ENCODE results near the gene CFAP410. TPM values are rescaled to one million over a fixed set of nuclear protein-coding genes. Genes with fewer than 3 reads are reported as not detected.
"Not testable (repeated sequence)": the region's sequence is repeated elsewhere in the genome, so short reads cannot be mapped to it uniquely, and the experiment has no call there.

Gene CFAP410
- total RNA-seq, 1 experiment from 2014 or later: 19.2 TPM

- DNase-seq (ENCODE audit: low spot score): no peak
- in situ Hi-C loops (cut with HindIII; ENCODE audit: low sequenced_read_pairs): no loop called here
Measured at GRCh38 chr21:44353191-44353970, 14.2 kb upstream of the CFAP410 start, which contains the start of gene TRPM2. TRPM2 (plus strand) TSS chr21:44353621; CDS start chr21:44353701, 80 bp downstream.

- no peak for DNase-seq (ENCODE audit: low spot score)
- in situ Hi-C loops (cut with HindIII; ENCODE audit: low sequenced_read_pairs): no loop called here
Measured at GRCh38 chr21:44352253-44352860, 13.2 kb upstream of the CFAP410 start.

DNA sequence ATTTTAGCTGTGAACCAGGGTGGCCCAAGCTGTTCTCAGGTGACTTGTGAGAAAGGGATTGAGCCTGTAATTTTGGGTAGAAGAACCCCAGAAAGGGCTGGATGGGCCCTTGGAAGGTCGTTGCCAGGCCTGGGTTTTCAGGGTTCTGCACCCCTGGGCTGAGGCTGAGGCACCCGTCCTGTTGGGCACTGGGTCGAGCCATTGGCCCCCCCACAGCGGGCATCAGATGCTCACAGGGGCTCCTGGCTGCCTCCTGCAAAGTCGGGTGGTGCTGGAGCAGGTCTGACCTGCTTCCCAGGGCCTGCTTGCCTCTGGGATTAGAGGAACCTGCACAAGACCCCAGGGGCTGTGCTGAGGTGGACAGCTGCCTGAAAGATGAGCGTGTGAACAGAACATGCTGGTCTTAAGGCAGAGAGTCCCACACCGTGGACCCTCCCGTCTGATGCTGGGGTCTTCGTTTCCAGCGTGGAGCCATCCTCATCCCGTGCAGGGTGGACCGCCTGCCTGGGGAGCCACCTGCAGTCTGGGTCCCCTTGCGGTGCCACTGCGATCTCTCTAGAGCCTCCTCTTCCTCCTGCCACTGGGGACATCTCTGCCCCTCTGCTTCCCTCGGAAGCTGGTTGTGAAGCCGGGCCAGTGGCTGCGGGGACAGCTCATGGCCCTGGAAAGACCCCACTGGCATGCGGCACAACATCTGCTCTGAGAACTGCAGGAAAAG is 12.5 kb upstream of the CFAP410 start:
- DNase-seq (ENCODE audit: low spot score): no peak
- in situ Hi-C loops (cut with HindIII; ENCODE audit: low sequenced_read_pairs): no loop called here

DNA sequence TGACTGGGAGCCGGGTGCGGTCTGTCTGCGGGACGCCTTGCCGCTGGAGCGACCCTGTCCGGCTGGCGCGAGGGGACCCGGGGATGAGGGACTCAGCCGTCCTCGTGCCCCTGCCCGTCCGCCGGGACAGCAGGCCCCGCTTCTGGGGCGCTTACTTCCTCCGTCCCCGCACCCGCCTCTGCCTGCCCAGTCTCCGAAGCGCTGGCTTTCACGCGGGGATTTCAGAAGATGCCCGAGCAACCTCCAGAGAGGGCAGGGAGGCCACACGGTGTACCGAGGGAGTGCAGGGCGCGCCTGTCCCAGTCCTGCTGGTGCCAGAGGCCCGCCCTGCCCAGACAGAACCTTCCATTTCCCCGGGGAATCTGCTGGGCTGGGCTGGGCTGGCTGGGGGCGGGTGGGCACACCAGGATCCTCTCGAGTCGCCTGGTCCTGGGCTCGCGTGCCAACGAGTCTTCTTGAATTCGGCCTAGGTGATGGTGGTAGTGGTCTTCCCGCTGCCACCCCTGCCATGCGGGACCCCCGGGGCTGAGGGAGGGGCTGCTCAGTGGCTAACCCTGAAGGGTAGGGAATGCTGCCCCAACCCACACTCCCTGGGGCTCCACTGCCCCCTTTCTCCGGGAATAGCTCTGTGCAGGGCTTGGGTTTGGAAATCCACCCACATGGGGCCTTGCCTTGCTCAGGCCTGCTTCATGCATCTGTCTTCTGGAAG is 11.7 kb upstream of the CFAP410 start:
- in situ Hi-C loops (cut with HindIII; ENCODE audit: low sequenced_read_pairs): no loop called here
- DNase-seq (ENCODE audit: low spot score): peak; percentile 31

DNA sequence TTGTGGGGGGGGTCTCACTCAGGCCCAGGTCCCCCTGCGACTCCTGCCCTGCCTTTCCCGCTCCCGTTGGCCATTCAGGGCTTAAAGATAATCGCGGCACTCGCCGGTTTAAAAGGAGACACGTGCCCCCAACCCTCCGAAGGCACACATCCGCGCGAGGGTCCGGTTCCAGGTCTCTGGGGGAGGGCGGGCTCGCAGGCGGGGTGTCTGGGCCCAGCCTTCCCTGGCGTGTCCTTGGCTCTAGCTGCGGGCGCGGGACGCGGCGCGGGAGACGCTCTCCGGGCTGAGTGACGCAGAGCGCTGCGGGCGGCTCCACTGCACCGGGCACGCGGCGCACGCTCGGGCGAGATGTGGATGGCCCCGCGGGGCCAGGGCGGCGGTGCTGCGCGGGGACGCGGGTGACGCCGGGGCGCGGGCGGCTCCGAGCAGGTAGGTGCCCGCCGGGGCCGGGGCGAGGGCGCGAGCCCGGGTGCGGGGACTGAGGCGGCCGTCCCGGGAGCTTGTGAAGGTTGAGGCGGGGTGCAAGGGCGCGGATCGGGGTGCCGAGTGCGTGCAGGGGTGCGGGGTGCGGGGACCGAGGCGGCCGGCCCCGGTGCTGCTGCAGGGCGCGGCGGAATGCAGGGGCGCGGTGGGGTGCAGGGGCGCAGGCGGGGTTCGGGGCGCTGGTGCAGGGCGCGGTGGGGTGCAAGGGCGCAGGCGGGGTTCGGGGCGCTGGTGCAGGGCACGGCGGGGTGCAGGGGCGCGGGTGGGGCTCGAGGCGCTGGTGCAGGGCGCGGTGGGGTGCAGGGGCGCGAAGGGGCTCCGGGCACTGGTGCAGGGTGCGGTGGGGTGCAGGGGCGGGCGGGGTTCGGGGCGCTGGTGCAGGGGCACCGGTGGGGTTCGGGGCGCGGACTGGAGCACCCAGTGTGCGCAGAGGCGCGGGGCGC is 10.9 kb upstream of the CFAP410 start:
- peak; percentile 39 for DNase-seq (ENCODE audit: low spot score)
- in situ Hi-C loops (cut with HindIII; ENCODE audit: low sequenced_read_pairs): no loop called here

DNA sequence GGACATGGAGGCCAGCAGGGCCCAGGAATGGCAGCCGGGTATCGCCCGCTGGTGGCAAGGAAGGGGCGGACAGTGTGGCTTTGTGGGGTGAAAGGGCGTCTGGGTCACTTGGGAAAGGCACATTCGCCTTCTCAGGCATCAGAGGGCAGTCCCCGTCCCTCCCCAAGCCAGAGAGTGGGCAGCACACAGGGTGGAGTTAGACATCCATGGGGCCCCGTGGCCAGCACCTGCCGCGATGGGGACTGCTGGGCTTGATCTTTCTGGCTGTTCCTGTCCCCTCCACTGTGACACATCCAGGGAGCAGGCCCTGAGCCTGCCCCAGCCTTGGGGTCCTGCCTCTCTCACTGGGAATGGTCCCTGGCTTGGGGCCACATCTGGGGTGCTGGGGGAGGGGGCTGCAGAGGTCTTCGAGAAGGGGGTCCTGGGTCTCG is 10.2 kb upstream of the CFAP410 start:
- DNase-seq (ENCODE audit: low spot score): no peak
- in situ Hi-C loops (cut with HindIII; ENCODE audit: low sequenced_read_pairs): no loop called here

DNA sequence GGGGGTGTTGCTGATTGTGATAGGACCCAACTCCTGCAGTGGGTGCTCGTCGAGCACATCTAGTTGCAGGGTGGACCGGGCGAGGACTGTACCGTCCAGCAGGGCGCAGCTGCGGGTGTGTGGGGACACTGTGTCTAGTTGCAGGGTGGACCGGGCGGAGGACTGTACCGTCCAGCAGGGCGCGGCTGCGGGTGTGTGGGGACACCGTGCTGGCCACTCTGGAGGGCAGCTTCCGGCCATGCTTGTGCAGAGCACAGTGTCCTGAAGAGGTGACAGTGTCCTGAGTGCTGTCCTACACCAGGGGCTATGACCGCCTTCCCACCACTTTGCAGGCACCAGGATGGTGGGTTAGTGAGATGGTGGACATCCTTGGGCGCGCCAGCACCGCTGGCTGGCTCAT is 9.7 kb upstream of the CFAP410 start:
- DNase-seq (ENCODE audit: low spot score): no peak
- in situ Hi-C loops (cut with HindIII; ENCODE audit: low sequenced_read_pairs): no loop called here

GRCh38 chr21:44347911-44348451 is 8.8 kb upstream of the CFAP410 start:
- no peak for DNase-seq (ENCODE audit: low spot score)
- in situ Hi-C loops (cut with HindIII; ENCODE audit: low sequenced_read_pairs): no loop called here

DNA sequence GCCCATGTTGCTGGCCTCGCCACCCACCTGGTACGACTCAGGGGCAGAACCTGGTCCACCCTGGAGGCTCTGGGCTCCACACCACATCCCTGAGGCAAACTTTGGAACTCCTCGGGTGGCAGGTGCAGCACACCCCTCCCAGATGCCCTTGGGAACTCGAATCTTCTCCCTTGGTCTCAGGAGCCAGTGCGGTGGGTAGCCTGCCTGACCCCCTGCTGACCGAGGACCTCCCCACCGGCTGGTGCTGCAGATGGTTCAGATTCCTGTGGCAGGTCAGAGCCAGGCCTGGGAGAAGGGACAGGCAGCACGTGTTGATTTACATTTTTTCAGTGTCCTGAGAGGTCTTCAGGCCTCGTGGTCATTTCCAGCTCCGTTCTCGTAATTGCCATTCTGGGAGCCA is 6.3 kb upstream of the CFAP410 start:
- DNase-seq (ENCODE audit: low spot score): no peak
- in situ Hi-C loops (cut with HindIII; ENCODE audit: low sequenced_read_pairs): no loop called here

DNA sequence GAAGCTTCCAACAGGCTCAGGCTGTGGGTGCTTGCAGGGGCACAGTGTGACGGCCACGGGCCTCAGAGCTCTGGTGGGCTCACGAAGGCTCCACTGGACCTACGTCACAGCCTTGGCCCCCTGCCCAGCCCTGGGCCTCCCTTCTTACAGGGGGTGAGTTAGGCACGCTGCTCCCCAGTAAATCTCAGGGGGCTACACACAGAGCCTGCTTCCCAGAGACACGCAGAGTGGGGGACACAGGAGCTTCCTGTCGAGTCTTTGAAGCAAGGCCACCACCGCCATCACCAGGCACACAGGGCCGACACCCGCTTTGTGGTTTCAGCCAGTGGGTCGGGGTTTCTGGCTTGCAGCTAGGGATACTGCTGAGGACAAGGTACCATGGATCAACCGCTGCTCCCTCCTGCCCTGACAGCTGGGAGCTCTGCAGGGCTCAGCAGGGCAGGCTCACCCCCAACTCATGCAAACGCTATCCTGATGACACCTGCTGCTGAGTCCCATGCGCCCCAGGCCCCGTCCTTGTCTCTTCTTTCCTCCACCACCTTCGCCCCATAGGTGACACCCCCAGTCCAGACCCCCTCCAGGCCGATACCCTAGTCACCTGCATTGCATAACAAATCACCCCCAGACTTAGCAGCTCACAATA is 5.5 kb upstream of the CFAP410 start:
- in situ Hi-C loops (cut with HindIII; ENCODE audit: low sequenced_read_pairs): no loop called here

GRCh38 chr21:44342981-44343380 is 3.8 kb upstream of the CFAP410 start:
- in situ Hi-C loops (cut with HindIII; ENCODE audit: low sequenced_read_pairs); DNase-seq (ENCODE audit: low spot score): not testable (repeated sequence)

More for the DNA sequence above, 5.5 kb upstream of the CFAP410 start:
- DNase-seq (ENCODE audit: low spot score): no peak

DNA sequence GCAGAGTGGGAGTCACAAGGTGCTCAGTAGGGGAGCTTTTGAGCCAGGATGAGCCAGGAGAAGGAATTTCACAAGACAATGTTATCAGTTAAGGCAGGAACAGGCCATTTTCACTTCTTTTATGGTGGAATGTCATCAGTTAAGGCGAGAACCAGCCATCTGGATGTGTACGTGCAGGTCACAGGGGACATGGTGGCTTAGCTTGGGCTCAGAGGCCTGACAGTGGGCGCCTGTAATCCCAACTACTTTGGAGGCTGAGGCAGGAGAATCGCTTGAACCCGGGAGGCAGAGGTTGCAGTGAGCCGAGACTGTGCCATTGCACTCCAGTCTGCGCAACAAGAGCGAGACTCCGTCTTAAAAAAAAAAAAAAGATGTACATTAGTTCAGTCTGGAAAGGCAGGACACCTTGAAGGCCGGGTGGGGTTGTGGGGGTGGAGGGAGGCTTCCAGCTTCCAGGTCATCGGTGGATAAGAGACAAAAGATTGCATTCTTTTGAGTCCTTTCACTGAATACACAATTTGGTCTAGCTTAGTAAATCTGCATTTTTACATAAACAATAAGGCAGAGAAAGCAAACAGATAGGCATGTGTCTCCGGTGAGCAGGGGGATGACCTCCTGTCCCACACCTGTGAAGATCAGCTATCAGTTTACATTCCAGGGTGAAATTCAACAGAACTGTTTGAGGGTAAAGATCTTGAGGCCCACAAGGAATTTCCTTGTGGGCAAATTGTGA is 2.7 kb upstream of the CFAP410 start:
- DNase-seq (ENCODE audit: low spot score); in situ Hi-C loops (cut with HindIII; ENCODE audit: low sequenced_read_pairs): not testable (repeated sequence)

- peak; percentile 77 for DNase-seq (ENCODE audit: low spot score)
- in situ Hi-C loops (cut with HindIII; ENCODE audit: low sequenced_read_pairs): no loop called here
Measured at GRCh38 chr21:44337941-44338895, 972 bp downstream of the CFAP410 start.

GRCh38 chr21:44337449-44337848 is 1.7 kb downstream of the CFAP410 start:
- in situ Hi-C loops (cut with HindIII; ENCODE audit: low sequenced_read_pairs): no loop called here
- no peak for DNase-seq (ENCODE audit: low spot score)

- in situ Hi-C loops (cut with HindIII; ENCODE audit: low sequenced_read_pairs): no loop called here
- DNase-seq (ENCODE audit: low spot score): no peak
Measured at GRCh38 chr21:44335266-44336059, 3.7 kb downstream of the CFAP410 start.

All from G401 (cell line).